8988T (cell line): Measurements from ENCODE around the gene SLITRK5.

Experiments
- DNase-seq: peaks from one replicate; pipeline ENCODE4 v3.0.0; 2011

Gene SLITRK5, protein sequence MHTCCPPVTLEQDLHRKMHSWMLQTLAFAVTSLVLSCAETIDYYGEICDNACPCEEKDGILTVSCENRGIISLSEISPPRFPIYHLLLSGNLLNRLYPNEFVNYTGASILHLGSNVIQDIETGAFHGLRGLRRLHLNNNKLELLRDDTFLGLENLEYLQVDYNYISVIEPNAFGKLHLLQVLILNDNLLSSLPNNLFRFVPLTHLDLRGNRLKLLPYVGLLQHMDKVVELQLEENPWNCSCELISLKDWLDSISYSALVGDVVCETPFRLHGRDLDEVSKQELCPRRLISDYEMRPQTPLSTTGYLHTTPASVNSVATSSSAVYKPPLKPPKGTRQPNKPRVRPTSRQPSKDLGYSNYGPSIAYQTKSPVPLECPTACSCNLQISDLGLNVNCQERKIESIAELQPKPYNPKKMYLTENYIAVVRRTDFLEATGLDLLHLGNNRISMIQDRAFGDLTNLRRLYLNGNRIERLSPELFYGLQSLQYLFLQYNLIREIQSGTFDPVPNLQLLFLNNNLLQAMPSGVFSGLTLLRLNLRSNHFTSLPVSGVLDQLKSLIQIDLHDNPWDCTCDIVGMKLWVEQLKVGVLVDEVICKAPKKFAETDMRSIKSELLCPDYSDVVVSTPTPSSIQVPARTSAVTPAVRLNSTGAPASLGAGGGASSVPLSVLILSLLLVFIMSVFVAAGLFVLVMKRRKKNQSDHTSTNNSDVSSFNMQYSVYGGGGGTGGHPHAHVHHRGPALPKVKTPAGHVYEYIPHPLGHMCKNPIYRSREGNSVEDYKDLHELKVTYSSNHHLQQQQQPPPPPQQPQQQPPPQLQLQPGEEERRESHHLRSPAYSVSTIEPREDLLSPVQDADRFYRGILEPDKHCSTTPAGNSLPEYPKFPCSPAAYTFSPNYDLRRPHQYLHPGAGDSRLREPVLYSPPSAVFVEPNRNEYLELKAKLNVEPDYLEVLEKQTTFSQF

DNA sequence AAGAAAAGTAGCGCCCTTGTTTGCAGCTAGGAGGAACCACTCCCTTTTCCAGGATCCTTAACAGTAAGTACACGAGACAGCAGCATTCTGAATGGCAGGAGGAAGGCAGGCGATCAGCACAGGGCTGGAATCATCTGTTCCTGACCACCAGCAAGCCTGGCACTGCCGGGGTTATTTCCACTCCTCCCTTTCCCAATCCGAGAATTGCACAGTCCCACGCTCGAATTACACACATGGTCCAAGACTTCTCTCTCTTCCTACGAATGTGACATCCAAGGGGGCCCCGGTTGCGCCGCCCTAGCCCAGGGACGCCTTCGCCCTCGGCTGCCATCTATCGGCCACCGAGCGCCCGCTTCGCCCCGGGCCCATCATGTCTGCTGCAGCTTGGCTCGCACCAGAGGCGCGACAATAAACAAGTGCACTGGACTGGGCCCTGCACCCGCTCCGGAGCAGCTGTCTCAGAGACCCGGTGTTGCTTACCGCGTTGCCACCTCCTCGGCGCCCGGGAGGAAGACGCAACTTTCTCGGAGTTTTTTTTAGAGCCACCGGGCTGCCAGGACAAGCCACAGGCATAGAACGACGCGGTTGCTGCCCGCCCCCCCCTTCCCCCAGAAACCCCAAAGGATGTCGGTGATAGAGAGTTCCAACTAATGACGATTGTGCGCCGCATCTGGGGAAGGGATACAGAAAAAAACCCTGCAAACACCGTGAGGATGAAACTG lies at the start of gene SLITRK5:
SLITRK5 (plus strand) TSS at position 341 of the 722 bp plus-strand sequence. CDS start 4,018 bp downstream, outside the sequence.
- DNase-seq: no peak

DNA sequence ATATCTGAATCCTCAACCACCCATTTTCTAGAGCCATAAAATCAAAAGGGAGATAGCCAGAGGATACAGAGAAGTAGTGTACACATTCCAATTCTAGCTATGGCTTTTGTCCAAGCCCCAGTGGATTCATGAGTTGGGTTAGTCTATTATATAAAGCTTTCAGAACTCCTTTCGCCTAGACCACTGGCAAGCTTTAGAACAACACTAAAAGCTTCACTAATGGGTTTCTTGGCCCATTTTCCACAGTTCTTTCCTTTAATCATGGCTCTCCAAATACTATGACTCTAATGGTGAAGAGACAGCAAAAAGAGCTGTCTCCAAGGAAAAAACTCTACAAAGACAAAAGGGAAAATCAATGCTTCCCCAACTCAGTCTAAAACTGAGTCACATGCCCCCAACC lies 48.2 kb upstream of the SLITRK5 start:
- DNase-seq: no peak

DNA sequence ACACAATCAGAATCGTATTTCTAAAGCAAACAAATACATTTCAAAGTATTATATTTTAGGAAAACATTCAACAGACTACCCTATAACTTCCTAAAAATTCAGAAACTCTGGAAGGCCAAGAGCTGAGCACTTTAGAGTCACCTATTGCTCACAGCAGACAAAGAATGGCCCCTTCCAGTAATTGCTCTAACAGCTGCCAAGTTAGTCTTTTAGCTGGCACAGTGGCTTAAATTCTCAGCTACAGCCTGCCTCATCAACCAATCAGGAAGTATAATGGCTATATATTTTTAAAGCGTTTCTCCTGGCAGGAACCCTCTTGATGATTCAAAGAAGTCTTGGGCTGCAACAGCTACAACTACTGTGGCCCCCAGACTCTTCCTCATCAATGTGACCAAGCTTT lies 14.9 kb upstream of the SLITRK5 start:
- no peak for DNase-seq

DNA sequence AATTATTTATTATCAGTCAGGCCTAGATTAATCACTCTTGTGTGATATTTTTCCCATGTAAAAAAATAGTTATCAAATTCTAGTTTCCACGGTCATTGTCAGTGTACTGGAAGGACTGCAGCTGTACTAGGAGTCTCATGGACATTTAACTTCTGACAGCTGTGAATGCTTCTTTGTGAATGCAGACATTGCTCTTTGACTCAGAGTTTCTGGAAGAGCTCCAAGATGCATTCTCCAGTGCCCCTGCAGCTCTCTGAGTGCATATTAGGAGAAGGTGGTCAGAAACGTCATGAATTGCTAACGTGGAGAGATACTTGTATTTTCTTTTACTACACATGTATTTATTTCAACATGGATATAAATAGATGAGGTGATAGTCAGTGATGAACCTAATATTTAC lies 9.7 kb upstream of the SLITRK5 start:
- DNase-seq: no peak

DNA sequence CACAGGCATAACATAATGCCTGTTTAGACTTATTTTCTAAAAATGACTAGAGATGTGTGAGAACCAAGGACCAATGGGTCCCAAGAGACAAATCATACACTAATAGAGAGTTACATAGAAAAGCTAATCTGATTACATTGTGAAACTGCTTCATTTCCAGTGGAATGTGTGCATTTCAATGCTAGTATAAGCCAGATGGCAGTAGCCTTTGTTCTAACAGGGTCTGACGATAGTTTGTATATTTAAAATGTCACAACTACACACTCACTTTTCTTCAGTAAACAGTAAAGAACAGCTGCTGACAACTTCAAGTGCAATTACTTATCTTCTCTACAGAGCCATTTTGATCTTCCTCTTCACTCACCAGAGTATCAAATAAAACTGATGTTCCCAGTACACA lies 4.3 kb upstream of the SLITRK5 start:
- no peak for DNase-seq

DNA sequence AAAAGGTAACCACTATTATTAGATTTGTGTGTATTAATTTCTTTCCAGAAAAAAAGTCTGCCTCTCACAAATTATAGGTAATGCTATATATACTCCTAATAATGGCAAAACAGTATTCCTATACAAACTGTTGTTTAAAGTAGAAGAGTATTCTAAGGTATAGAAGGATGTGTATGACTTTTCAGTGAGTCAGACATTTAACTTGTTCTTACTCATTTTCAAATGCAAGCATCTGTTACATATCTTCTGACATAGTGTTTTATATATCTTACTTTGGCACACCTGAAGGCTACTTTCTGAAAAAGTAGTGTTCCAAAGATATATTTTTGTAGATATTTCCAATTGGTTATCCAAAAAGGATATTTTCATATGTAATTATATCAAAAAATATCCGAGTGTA lies 3.5 kb upstream of the SLITRK5 start:
- no peak for DNase-seq

DNA sequence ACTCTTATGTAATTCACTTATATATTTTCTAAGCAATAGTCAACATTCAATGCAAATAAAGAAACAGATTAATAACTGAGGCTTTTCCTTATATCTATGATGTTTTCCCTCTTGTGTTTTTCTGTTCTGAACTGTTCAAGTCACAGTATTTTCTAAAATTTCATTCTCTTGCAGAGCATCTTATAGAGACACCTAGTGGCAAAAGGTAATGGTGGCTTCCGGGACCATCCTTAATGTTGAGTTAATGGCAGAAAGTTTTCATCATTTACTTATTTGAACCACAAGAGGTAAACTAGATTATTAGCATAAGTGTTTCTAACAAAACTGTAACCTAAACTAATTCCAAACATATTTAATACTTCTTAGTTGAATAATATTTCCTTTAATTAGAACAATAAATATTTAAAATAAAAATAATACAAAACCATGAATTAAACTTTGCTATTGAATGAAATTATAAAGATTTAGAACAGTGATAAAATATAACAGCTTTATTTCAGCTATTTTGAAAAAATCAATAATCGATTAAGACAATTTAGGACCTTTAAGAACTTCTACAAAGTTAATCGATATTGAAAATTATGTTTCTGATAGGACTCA lies 1.7 kb upstream of the SLITRK5 start:
- no peak for DNase-seq

DNA sequence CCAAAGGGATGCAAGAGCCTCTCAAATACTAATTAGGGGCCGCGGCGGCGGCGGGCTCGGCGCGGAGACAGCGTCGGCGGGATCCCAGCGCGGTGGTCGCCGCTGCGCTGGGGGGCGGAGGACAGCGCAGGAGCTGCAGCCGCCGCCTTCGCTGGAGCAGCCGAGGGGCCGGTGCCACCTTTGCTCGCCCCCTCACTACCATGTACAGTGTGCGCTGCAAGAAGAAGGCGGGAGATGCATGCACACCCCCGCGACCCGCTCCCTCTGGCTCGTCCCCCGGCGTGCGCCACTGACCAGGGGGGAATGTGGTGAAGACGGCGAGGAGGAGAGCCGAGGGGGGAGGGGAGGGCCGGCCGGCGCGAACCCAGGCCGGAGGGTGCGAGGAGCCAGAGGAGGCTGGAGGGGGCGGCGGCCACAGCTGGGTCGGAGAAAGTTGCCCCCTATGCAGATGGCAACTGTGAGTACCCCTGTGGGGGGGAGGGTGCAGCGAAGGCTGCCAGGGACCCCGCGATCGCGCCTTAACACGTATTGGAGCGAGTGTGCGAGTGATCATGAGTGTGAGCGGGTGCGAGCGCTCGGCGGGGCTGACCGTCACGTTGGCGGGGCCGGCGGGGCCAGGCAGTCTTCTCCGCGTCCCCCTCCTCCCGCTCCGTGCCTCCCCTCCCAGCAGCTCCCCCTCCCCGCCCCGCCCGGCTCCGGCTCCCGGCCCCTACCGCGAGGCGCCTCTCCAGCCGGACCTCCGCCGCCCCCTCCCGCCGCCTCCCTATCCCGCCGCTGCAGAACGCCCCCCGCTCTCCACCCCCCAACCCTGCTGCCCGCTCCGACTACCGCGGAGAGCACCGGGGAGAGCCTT lies 808 bp downstream of the SLITRK5 start:
- DNase-seq: no peak

DNA sequence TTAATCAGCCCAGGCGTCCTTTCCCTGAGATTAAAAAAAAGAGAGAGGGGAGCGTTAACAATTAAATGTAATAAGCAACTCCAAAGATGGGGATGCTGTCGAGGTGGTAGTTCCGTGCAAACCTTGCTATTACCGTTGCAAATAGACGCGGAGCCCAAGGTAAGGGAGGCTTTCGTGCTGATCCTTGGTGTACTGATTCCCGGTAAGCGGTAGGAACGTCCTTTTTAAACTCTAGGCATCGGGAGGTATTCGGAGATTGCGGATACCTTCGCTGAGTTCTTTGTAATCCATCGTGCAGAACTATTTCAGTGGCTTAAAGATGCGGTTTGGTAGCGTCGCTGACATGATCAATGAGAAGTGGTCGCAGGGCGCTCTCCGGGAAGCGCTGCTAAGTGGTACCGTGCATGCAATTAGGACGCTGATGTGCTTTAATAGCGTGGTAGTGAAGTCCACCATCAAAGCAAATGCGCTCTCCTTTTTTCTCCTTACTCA lies 3.1 kb downstream of the SLITRK5 start:
- DNase-seq: no peak

DNA sequence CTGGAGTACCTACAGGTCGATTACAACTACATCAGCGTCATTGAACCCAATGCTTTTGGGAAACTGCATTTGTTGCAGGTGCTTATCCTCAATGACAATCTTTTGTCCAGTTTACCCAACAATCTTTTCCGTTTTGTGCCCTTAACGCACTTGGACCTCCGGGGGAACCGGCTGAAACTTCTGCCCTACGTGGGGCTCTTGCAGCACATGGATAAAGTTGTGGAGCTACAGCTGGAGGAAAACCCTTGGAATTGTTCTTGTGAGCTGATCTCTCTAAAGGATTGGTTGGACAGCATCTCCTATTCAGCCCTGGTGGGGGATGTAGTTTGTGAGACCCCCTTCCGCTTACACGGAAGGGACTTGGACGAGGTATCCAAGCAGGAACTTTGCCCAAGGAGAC lies 4.7 kb downstream of the SLITRK5 start:
- DNase-seq: no peak

DNA sequence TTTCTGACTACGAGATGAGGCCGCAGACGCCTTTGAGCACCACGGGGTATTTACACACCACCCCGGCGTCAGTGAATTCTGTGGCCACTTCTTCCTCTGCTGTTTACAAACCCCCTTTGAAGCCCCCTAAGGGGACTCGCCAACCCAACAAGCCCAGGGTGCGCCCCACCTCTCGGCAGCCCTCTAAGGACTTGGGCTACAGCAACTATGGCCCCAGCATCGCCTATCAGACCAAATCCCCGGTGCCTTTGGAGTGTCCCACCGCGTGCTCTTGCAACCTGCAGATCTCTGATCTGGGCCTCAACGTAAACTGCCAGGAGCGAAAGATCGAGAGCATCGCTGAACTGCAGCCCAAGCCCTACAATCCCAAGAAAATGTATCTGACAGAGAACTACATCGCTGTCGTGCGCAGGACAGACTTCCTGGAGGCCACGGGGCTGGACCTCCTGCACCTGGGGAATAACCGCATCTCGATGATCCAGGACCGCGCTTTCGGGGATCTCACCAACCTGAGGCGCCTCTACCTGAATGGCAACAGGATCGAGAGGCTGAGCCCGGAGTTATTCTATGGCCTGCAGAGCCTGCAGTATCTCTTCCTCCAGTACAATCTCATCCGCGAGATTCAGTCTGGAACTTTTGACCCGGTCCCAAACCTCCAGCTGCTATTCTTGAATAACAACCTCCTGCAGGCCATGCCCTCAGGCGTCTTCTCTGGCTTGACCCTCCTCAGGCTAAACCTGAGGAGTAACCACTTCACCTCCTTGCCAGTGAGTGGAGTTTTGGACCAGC lies 5.3 kb downstream of the SLITRK5 start:
- no peak for DNase-seq

DNA sequence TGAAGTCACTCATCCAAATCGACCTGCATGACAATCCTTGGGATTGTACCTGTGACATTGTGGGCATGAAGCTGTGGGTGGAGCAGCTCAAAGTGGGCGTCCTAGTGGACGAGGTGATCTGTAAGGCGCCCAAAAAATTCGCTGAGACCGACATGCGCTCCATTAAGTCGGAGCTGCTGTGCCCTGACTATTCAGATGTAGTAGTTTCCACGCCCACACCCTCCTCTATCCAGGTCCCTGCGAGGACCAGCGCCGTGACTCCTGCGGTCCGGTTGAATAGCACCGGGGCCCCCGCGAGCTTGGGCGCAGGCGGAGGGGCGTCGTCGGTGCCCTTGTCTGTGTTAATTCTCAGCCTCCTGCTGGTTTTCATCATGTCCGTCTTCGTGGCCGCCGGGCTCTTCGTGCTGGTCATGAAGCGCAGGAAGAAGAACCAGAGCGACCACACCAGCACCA lies 5.9 kb downstream of the SLITRK5 start:
- DNase-seq: no peak

DNA sequence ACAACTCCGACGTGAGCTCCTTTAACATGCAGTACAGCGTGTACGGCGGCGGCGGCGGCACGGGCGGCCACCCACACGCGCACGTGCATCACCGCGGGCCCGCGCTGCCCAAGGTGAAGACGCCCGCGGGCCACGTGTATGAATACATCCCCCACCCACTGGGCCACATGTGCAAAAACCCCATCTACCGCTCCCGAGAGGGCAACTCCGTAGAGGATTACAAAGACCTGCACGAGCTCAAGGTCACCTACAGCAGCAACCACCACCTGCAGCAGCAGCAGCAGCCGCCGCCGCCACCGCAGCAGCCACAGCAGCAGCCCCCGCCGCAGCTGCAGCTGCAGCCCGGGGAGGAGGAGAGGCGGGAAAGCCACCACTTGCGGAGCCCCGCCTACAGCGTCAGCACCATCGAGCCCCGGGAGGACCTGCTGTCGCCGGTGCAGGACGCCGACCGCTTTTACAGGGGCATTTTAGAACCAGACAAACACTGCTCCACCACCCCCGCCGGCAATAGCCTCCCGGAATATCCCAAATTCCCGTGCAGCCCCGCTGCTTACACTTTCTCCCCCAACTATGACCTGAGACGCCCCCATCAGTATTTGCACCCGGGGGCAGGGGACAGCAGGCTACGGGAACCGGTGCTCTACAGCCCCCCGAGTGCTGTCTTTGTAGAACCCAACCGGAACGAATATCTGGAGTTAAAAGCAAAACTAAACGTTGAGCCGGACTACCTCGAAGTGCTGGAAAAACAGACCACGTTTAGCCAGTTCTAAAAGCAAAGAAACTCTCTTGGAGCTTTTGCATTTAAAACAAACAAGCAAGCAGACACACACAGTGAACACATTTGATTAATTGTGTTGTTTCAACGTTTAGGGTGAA lies 6.6 kb downstream of the SLITRK5 start:
- DNase-seq: no peak

DNA sequence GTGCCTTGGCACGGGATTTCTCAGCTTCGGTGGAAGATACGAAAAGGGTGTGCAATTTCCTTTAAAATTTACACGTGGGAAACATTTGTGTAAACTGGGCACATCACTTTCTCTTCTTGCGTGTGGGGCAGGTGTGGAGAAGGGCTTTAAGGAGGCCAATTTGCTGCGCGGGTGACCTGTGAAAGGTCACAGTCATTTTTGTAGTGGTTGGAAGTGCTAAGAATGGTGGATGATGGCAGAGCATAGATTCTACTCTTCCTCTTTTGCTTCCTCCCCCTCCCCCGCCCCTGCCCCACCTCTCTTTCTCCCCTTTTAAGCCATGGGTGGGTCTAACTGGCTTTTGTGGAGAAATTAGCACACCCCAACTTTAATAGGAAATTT lies 7.2 kb downstream of the SLITRK5 start:
- DNase-seq: no peak

DNA sequence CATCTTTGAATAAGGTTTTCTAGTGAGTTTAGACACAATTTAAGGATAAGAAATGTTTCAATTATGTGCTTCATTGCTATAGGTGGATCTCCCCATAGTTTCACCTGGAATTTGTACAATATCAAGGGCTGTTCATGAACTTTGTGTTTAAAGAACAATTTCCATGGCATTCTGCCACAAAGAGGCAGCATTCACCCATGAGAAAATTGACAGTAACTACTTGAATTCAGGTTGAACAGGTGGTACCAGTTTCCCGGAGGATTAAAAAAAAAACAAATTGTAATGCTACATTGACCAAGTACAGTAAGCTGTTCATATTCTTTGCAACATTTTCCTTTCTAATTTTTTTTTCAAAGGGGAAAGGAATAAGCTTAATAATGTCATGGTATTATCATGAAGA lies 9.1 kb downstream of the SLITRK5 start:
- DNase-seq: no peak

DNA sequence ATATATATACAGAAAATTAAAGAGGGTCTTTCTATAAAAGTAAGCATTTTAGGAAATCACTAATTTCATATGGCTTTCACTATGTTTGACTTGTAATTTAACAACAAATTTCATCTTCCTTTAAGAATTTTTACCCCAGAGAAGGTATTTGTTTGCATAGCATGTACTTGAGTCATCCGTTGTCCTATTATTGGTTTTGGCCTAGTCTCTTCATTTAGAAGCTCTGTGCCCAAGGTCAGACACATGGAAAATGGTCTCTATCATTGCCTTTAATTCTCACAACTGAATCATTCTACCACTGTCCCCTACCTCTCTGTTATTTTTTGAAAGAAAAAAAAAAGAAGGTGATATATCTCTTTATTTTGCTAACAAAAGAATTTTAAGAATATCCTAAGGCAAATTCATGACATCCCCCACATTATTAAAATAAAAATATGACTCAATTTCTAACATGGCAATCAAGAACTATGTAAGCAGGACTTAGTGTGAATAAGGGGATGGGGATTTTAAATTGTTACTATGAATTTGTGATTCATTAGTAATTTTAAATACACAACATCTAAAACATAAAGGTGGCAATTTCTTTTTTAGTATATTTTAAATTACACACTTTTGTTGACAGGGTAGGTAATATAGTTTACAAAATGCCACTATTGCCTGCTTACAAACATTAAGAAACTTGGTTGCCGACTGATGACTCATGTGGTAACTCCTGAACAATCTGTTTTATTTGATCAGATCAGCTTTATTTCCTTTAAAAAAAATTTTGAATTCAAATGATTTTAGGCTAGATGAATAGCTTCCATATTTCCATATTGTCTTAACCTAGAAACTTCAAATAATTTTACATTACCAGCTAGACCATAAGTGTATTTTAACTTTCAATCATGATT lies 13.9 kb downstream of the SLITRK5 start:
- no peak for DNase-seq

DNA sequence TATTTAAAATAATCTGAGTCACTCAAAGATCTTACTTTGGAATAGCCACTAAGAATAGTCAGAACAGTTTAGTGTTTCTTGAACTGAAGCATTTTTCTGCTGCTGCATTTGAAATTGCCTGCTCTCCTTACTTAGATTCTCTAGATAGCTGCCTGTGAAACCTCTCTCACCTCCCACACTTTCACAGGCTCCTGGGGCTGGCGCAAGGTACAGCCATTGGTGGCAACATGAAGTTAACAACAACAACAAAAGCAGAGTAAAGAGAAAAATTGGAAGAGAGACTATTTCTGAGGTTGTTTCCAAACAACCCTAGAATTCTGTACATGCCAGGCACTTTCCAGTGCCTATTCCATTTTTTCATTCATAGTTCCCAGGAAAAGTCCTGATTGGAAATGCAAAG lies 25.3 kb downstream of the SLITRK5 start:
- DNase-seq: no peak

DNA sequence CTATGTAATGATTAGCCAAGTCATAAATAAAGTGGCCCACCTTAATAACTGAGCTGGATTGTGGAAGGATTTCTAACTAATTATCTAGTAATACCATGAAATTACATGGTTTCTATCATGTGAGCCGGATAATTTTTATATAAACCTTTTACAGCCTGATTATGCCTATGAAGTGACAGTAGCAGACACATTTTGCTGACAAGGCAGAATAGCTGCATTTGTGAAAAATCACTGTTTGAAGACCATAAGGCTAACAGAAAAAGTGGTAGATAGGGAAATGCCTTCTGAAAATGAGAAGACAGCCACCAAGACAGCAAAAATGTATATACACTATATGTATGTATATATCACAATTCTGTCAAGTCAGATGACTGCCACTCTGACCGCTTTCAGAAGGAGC lies 27.1 kb downstream of the SLITRK5 start:
- no peak for DNase-seq

DNA sequence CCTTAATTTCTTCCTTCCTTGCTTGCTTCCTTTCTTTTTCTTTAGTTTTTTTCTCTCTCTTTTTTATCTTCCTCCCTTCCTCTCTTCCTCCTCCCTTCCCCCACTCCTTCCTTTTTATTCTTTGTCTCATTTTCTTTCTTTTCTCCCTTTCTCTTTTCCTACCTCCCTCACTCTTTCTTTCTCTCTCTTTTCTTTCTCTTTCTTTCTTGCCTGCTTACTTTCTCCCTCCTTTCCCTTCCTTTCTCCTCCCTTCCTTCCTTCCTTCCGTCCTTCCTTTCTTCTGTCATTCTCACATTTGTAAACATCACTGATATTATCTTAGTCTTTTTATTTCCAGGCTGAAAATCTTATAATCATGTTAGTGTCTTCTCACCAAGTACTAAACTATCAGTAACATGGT lies 38.8 kb downstream of the SLITRK5 start:
- no peak for DNase-seq
